ENCODE measurements around the gene ARHGAP44.

Gene ARHGAP44, protein sequence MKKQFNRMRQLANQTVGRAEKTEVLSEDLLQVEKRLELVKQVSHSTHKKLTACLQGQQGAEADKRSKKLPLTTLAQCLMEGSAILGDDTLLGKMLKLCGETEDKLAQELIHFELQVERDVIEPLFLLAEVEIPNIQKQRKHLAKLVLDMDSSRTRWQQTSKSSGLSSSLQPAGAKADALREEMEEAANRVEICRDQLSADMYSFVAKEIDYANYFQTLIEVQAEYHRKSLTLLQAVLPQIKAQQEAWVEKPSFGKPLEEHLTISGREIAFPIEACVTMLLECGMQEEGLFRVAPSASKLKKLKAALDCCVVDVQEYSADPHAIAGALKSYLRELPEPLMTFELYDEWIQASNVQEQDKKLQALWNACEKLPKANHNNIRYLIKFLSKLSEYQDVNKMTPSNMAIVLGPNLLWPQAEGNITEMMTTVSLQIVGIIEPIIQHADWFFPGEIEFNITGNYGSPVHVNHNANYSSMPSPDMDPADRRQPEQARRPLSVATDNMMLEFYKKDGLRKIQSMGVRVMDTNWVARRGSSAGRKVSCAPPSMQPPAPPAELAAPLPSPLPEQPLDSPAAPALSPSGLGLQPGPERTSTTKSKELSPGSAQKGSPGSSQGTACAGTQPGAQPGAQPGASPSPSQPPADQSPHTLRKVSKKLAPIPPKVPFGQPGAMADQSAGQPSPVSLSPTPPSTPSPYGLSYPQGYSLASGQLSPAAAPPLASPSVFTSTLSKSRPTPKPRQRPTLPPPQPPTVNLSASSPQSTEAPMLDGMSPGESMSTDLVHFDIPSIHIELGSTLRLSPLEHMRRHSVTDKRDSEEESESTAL

GRCh38 chr17:12789481-12790248, at the start of gene ARHGAP44:
Gene ARHGAP44, plus strand, starts transcription at chr17:12789498. Its CDS starts 341 bp downstream, at chr17:12789839.
- peak; percentile 80 for DNase-seq

DNA sequence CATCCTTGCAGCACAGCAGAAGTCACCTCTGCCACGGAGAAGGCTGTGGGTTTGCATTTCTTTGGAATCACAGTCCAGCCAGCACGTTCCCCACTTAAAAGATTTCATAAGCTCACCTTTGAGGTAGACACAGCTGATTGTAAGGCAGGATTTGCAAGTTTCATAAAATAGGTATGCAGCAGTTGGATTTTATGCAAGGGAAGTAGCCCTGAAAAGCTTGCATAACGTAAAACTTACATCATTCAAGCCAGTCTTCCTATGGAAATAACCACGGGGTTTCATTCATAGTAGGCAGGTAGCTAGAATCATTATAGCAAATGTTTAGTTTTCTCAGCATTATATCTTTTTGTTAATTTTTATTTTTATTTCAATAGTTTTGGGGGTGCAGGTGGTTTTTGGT, 49.8 kb upstream of the ARHGAP44 start:
- no peak for DNase-seq

- DNase-seq = no peak
These were observed 46.3 kb upstream of the ARHGAP44 start for GRCh38 chr17:12743046-12743445.

GRCh38 chr17:12744298-12744697, 45.0 kb upstream of the ARHGAP44 start:
- no peak for DNase-seq

GRCh38 chr17:12744786-12745185, 44.5 kb upstream of the ARHGAP44 start:
- DNase-seq = no peak

GRCh38 chr17:12745486-12745885, 43.8 kb upstream of the ARHGAP44 start:
- DNase-seq = no peak

DNA sequence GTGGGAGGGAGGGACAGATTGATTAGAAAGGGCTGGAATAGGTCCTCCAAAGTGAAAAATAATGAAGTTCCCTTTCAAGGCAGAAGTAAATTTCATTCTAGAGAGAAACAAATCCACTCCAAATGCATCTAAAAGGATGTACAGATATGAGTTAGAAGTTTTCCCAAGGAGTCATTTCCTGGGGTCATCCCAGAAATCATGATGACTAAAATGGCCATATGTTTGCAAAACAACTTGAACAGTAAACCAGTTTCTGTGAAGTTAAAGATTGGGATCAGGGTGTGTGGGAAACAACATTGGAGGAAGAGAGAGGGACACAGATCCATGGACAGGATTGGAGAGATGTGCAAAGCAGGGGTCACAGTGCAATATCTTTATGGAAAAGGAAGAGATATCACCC, 32.5 kb upstream of the ARHGAP44 start:
- no peak for DNase-seq

- DNase-seq = no peak
These were observed 30.2 kb upstream of the ARHGAP44 start for GRCh38 chr17:12759090-12759489.

- DNase-seq = no peak
These were observed 23.8 kb upstream of the ARHGAP44 start for GRCh38 chr17:12765548-12765947.

- peak; percentile 41 for DNase-seq
These were observed 21.0 kb upstream of the ARHGAP44 start for GRCh38 chr17:12768255-12768654.

DNA sequence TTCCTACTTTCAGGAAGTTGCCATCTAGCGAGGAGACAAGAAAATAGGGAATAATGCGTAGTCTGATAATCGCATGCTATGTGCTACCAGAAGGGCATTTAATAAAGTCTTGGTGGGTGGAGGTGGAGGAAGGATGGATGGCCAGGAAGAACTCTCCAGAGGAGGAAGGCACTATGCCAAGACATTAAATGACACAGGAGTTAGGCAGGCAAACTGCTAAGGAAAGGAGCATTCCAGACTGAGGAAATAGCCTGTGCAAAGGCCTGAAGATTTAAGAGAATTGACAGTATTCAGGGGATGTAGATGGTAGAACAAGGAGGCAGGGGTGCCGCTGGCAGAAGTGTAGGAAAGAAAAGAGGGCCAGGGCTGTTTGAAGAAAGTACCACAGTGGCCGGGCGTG, 19.3 kb upstream of the ARHGAP44 start:
- no peak for DNase-seq

DNA sequence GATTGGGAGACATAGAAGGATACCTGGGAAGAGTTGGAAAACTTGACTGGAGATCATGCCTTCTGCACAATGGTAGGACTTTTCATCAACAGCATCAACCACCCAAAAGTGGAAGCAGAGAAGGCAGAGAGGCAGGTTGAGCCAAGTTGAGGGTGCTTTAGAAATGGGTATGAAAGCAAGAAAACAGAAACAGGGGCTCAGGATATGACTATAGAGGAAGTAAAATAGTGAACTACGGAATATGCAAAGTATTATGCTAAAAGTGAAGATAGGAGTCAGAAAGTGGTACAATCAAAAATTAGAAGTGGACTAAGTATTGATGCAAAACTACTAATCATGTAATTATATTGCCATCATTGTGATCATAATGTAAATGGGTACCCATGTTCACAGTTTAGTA, 16.1 kb upstream of the ARHGAP44 start:
- DNase-seq = no peak

- no peak for DNase-seq
These were observed 220 bp upstream of the ARHGAP44 start for GRCh38 chr17:12789075-12789480.

GRCh38 chr17:12790249-12791106, 1.2 kb downstream of the ARHGAP44 start:
- peak; percentile 65 for DNase-seq

DNA sequence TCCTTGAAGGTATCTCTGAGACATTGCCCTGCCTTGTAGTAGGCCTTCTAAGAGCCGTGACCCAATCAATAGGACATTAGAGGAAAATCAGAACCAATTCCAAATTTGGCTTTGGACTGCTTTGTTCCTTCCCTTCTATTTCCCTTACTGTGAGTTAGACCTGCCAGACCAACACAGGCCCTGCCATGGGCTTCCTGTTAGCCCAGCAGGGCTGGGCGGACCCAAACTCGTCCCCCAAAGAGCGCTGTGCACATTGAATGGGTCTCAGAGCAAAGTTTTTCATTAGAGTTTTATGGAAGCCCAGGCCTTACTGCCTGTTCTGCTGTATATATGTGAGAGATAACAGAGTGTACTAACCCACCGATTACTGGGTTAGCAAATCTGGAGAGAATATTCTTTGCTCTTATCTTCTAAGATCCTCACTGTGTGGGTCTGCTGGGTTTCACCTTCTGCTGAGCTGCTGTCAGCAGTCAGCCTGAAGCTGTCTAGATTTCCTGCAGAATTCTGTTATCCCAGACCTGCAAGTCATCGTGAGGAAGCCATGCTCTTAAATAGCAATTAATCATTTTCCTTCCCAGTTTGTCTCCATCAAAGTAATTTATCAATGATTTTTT, 5.7 kb downstream of the ARHGAP44 start:
- no peak for DNase-seq

GRCh38 chr17:12800855-12801365, 11.6 kb downstream of the ARHGAP44 start:
- DNase-seq = no peak

- DNase-seq = no peak
These were observed 17.3 kb downstream of the ARHGAP44 start for GRCh38 chr17:12806630-12807029.

GRCh38 chr17:12808723-12809122, 19.4 kb downstream of the ARHGAP44 start:
- no peak for DNase-seq

GRCh38 chr17:12812877-12813276, 23.6 kb downstream of the ARHGAP44 start:
- no peak for DNase-seq

DNA sequence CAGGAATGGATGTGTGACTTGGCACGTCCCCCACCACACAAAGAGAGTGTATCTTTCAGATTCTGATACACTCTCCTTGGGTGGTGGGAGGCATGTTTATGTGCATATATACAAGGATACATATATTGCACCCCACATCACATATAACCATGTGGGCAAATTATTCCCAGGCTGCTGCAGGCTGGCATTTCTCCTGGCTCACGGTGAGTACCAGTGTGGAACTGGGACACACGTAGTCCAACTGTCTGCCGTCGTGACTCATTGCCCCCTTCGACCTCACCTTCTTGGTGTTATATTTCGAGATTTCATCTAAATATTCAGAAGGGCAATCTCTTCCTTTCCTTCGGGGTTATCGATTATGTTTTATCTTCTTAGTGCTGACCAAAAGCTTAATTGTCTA, 24.4 kb downstream of the ARHGAP44 start:
- DNase-seq = no peak

DNA sequence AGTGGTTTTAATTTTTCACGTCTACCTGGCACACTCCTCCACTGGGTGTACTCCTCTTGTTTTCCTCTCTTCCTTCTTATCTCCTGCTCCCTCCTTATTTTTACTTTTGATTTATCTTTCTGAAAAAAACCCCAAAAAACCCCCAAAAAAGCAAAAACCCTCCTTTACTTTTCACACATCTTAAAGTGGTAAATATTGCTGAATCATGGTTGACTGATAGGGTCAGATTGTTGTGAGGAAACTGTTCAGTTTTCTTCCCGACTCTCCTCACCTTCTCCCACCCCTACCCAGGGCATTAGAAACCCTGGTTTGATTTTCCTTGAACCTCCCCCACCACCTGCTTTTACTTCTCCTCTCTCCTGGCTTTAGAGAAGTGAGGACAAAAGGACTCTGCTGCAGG, 25.4 kb downstream of the ARHGAP44 start:
- DNase-seq = no peak
